ENCODE measurements around the gene ATG3.

ATG3 gene

DNA sequence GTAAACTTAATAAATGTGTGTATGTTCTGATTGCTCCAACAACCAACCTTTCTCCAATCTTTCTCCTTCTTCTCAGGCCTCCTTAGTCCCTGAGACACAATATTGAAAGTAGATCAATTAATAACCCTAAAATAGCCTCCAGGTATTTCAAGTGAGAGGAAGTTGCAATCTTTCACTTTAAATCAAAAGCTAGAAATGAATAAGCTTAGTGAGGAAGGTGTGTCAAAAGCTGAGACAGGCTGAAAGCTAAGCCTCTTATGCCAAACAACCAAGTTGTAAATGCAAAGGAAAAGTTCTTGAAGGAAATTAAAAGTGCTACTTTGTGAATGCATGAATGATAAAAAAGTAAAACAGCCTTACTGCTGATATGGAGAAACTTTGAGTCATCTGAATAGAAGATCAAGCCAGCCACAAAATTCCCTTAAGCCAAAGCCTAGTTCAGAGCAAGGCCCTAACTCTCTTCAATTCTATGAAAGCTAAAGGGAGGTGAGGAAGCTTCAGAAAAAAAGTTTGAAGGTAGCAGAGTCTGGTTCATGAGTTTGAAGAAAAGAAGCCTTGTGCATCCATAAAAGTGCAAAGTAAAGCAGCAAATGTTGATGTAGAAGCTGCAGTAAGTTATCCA is 40.6 kb upstream of the ATG3 start:
- no peaks in the 10 kb centered on the region for H4K20me1 ChIP-seq (ENCODE audit: insufficient read depth, low read length)
- H3K4me3 ChIP-seq (ENCODE audit: low read depth in 1 of 2, low read length in 2 of 2), result no peak overlapping the region
- no peaks in the 10 kb centered on the region for H3K4me1 ChIP-seq (ENCODE audit: insufficient read depth, low read length)
- H3K79me2 ChIP-seq (ENCODE audit: insufficient read depth, low read length), result no peaks in the 10 kb centered on the region
- TF ChIP-seq EZH2 (IDR thresholded peaks at IDR 0.05; ENCODE audit: borderline replicate concordance, low read depth, low read length, severe bottlenecking) (no peak), CTCF (IDR thresholded peaks at IDR 0.05; ENCODE audit: borderline replicate concordance, extremely low read depth, low read length, poor library complexity, severe bottlenecking) (no peak)
- no peaks in the 10 kb centered on the region for H3K9me3 ChIP-seq (ENCODE audit: insufficient read depth, low read length, severe bottlenecking)
- no peaks in the 10 kb centered on the region for H3K36me3 ChIP-seq (ENCODE audit: insufficient read depth, low read length)
- H3K27ac ChIP-seq (ENCODE audit: low read length), result no peak overlapping the region
- H2AFZ ChIP-seq (ENCODE audit: low read depth, low read length), result no peak overlapping the region
- no peak for ATAC-seq (ENCODE audit: insufficient read depth, low read depth)
- no peak overlapping the region for H3K4me2 ChIP-seq (ENCODE audit: insufficient read depth, low read length)
- no peak overlapping the region for H3K9ac ChIP-seq (ENCODE audit: low read depth, low read length)
- DNase-seq, result no peak
- no peaks in the 10 kb centered on the region for H3K27me3 ChIP-seq (ENCODE audit: insufficient read depth, low read length, poor library complexity)

GRCh38 chr3:112598731-112599130 is 37.0 kb upstream of the ATG3 start:
- Histone ChIP-seq H2AFZ (ENCODE audit: low read depth, low read length) (no peak overlapping the region), H3K36me3 (ENCODE audit: insufficient read depth, low read length) (no peaks in the 10 kb centered on the region), H3K4me1 (ENCODE audit: insufficient read depth, low read length) (no peaks in the 10 kb centered on the region), H3K4me3 (ENCODE audit: low read depth in 1 of 2, low read length in 2 of 2) (no peak overlapping the region), H3K9ac (ENCODE audit: low read depth, low read length) (no peak overlapping the region), H3K9me3 (ENCODE audit: insufficient read depth, low read length, severe bottlenecking) (no peaks in the 10 kb centered on the region), H3K79me2 (ENCODE audit: insufficient read depth, low read length) (no peaks in the 10 kb centered on the region), H3K4me2 (ENCODE audit: insufficient read depth, low read length) (no peak overlapping the region), H4K20me1 (ENCODE audit: insufficient read depth, low read length) (no peaks in the 10 kb centered on the region), H3K27ac (ENCODE audit: low read length) (no peak overlapping the region), H3K27me3 (ENCODE audit: insufficient read depth, low read length, poor library complexity) (no peaks in the 10 kb centered on the region)
- DNase-seq, result no peak
- ATAC-seq (ENCODE audit: insufficient read depth, low read depth), result no peak
- no peak for TF ChIP-seq EZH2 (IDR thresholded peaks at IDR 0.05; ENCODE audit: borderline replicate concordance, low read depth, low read length, severe bottlenecking)
- no peak for TF ChIP-seq CTCF (IDR thresholded peaks at IDR 0.05; ENCODE audit: borderline replicate concordance, extremely low read depth, low read length, poor library complexity, severe bottlenecking)

GRCh38 chr3:112597945-112598344 is 36.2 kb upstream of the ATG3 start:
- DNase-seq (no peak), ATAC-seq (ENCODE audit: insufficient read depth, low read depth) (no peak)
- H3K36me3 ChIP-seq (ENCODE audit: insufficient read depth, low read length), result no peaks in the 10 kb centered on the region
- no peak overlapping the region for H3K9ac ChIP-seq (ENCODE audit: low read depth, low read length)
- no peaks in the 10 kb centered on the region for H3K79me2 ChIP-seq (ENCODE audit: insufficient read depth, low read length)
- no peak overlapping the region for H2AFZ ChIP-seq (ENCODE audit: low read depth, low read length)
- H3K4me2 ChIP-seq (ENCODE audit: insufficient read depth, low read length), result no peak overlapping the region
- H3K27ac ChIP-seq (ENCODE audit: low read length), result no peak overlapping the region
- TF ChIP-seq EZH2 (IDR thresholded peaks at IDR 0.05; ENCODE audit: borderline replicate concordance, low read depth, low read length, severe bottlenecking) (no peak), CTCF (IDR thresholded peaks at IDR 0.05; ENCODE audit: borderline replicate concordance, extremely low read depth, low read length, poor library complexity, severe bottlenecking) (no peak)
- no peaks in the 10 kb centered on the region for H3K4me1 ChIP-seq (ENCODE audit: insufficient read depth, low read length)
- H3K4me3 ChIP-seq (ENCODE audit: low read depth in 1 of 2, low read length in 2 of 2), result no peak overlapping the region
- no peaks in the 10 kb centered on the region for H3K9me3 ChIP-seq (ENCODE audit: insufficient read depth, low read length, severe bottlenecking)
- no peaks in the 10 kb centered on the region for H4K20me1 ChIP-seq (ENCODE audit: insufficient read depth, low read length)
- no peaks in the 10 kb centered on the region for H3K27me3 ChIP-seq (ENCODE audit: insufficient read depth, low read length, poor library complexity)
